Tibial nerve (tissue), 4 donors: ENCODE measurements around the gene TAF1.
"Not testable (repeated sequence)": the region's sequence is repeated elsewhere in the genome, so short reads cannot be mapped to it uniquely, and the experiment has no call there.

ENCODE experiments used
- CTCF ChIP-seq, 5 experiments: fragments of 200-600 bp in 3 of 5; fragments of 450-650 bp in 2 of 5; sonication (generic) in 3 of 5; IDR thresholded peaks; one replicate each; pipeline ENCODE4 v1.5.1; 2016 to 2019; ENCODE audit warnings: antibody characterized with exemption in 5 of 5, mild to moderate bottlenecking in 3 of 5, moderate library complexity in 2 of 5
- EP300 ChIP-seq, 2 donors: sonication (generic); formaldehyde crosslinking; IDR thresholded peaks; one replicate each; pipeline ENCODE4 v1.6.1; 2017; ENCODE audit warnings: antibody characterized with exemption in 2 of 2, mild to moderate bottlenecking in 1 of 2
- POLR2A ChIP-seq, 2 donors: fragments of 450-650 bp; IDR thresholded peaks; one replicate each; pipeline ENCODE4 v1.6.1; 2017; ENCODE audit warnings: antibody characterized with exemption in 2 of 2, mild to moderate bottlenecking in 2 of 2, moderate library complexity in 2 of 2

GRCh38 chrX:71316959-71317358 lies 49.2 kb upstream of the TAF1 start:
- TF ChIP-seq CTCF, EP300, POLR2A (IDR thresholded peaks at IDR 0.05): not testable (repeated sequence)
